ENCODE data around the gene PAM.

The PAM gene

GRCh38 chr5:102874054-102874453 lies 118.9 kb downstream of the PAM start:
- Histone ChIP-seq H3K27me3 (ENCODE audit: control insufficient read depth, insufficient read depth, low read length) (no peaks in the 10 kb centered on the region), H3K9me3 (ENCODE audit: control insufficient read depth, insufficient read depth, low read length) (no peaks in the 10 kb centered on the region), H3K27ac (ENCODE audit: low read depth, low read length) (no peak overlapping the region), H3K4me3 (ENCODE audit: low read depth, low read length) (no peak overlapping the region), H3K4me1 (ENCODE audit: control insufficient read depth, insufficient read depth, low read length) (peaks cover 12% of the 10 kb centered on the region), H3K9ac (ENCODE audit: low read depth, low read length) (no peak overlapping the region), H3K36me3 (ENCODE audit: control insufficient read depth, insufficient read depth, low read length) (no peaks in the 10 kb centered on the region)

- Histone ChIP-seq H3K27me3 (ENCODE audit: control insufficient read depth, insufficient read depth, low read length) (no peaks in the 10 kb centered on the region), H3K36me3 (ENCODE audit: control insufficient read depth, insufficient read depth, low read length) (no peaks in the 10 kb centered on the region), H3K4me3 (ENCODE audit: low read depth, low read length) (no peak overlapping the region)
Measured at GRCh38 chr5:102875721-102876123, 120.6 kb downstream of the PAM start.

GRCh38 chr5:102876610-102877009 lies 121.5 kb downstream of the PAM start:
- H3K27ac ChIP-seq (ENCODE audit: low read depth, low read length) = no peak overlapping the region
- H3K9me3 ChIP-seq (ENCODE audit: control insufficient read depth, insufficient read depth, low read length) = no peaks in the 10 kb centered on the region
- H3K27me3 ChIP-seq (ENCODE audit: control insufficient read depth, insufficient read depth, low read length) = no peaks in the 10 kb centered on the region
- no peak overlapping the region for H3K4me3 ChIP-seq (ENCODE audit: low read depth, low read length)
- peaks cover 12% of the 10 kb centered on the region for H3K4me1 ChIP-seq (ENCODE audit: control insufficient read depth, insufficient read depth, low read length)
- H3K36me3 ChIP-seq (ENCODE audit: control insufficient read depth, insufficient read depth, low read length) = no peaks in the 10 kb centered on the region
- H3K9ac ChIP-seq (ENCODE audit: low read depth, low read length) = no peak overlapping the region

More at GRCh38 chr5:102875721-102876123, 120.6 kb downstream of the PAM start:
- no peaks in the 10 kb centered on the region for H3K9me3 ChIP-seq (ENCODE audit: control insufficient read depth, insufficient read depth, low read length)
- no peak overlapping the region for H3K27ac ChIP-seq (ENCODE audit: low read depth, low read length)
- peaks cover 12% of the 10 kb centered on the region for H3K4me1 ChIP-seq (ENCODE audit: control insufficient read depth, insufficient read depth, low read length)
- no peak overlapping the region for H3K9ac ChIP-seq (ENCODE audit: low read depth, low read length)

GRCh38 chr5:102879741-102880140 lies 124.6 kb downstream of the PAM start:
- H3K4me3 ChIP-seq (ENCODE audit: low read depth, low read length) = no peak overlapping the region
- H3K27ac ChIP-seq (ENCODE audit: low read depth, low read length) = no peak overlapping the region
- no peaks in the 10 kb centered on the region for H3K27me3 ChIP-seq (ENCODE audit: control insufficient read depth, insufficient read depth, low read length)
- H3K9me3 ChIP-seq (ENCODE audit: control insufficient read depth, insufficient read depth, low read length) = no peaks in the 10 kb centered on the region
- peaks cover 12% of the 10 kb centered on the region for H3K4me1 ChIP-seq (ENCODE audit: control insufficient read depth, insufficient read depth, low read length)
- H3K9ac ChIP-seq (ENCODE audit: low read depth, low read length) = no peak overlapping the region
- H3K36me3 ChIP-seq (ENCODE audit: control insufficient read depth, insufficient read depth, low read length) = no peaks in the 10 kb centered on the region

GRCh38 chr5:102886586-102886985 lies 131.5 kb downstream of the PAM start:
- Histone ChIP-seq H3K9ac (ENCODE audit: low read depth, low read length) (no peak overlapping the region), H3K9me3 (ENCODE audit: control insufficient read depth, insufficient read depth, low read length) (no peaks in the 10 kb centered on the region), H3K27me3 (ENCODE audit: control insufficient read depth, insufficient read depth, low read length) (no peaks in the 10 kb centered on the region), H3K27ac (ENCODE audit: low read depth, low read length) (no peak overlapping the region), H3K4me1 (ENCODE audit: control insufficient read depth, insufficient read depth, low read length) (no peaks in the 10 kb centered on the region; the same call in 1 of the 2 replicates), H3K4me3 (ENCODE audit: low read depth, low read length) (no peak overlapping the region), H3K36me3 (ENCODE audit: control insufficient read depth, insufficient read depth, low read length) (no peaks in the 10 kb centered on the region)

- H3K27me3 ChIP-seq (ENCODE audit: control insufficient read depth, insufficient read depth, low read length) = no peaks in the 10 kb centered on the region
Measured at GRCh38 chr5:102888483-102888882, 133.4 kb downstream of the PAM start.

GRCh38 chr5:102889033-102889432 lies 133.9 kb downstream of the PAM start:
- H3K36me3 ChIP-seq (ENCODE audit: control insufficient read depth, insufficient read depth, low read length) = no peaks in the 10 kb centered on the region
- no peaks in the 10 kb centered on the region for H3K9me3 ChIP-seq (ENCODE audit: control insufficient read depth, insufficient read depth, low read length)
- no peak overlapping the region for H3K9ac ChIP-seq (ENCODE audit: low read depth, low read length)
- H3K27ac ChIP-seq (ENCODE audit: low read depth, low read length) = no peak overlapping the region
- H3K4me1 ChIP-seq (ENCODE audit: control insufficient read depth, insufficient read depth, low read length) = no peaks in the 10 kb centered on the region; the same call in 1 of the 2 replicates
- H3K27me3 ChIP-seq (ENCODE audit: control insufficient read depth, insufficient read depth, low read length) = no peaks in the 10 kb centered on the region
- H3K4me3 ChIP-seq (ENCODE audit: low read depth, low read length) = no peak overlapping the region

More at GRCh38 chr5:102888483-102888882, 133.4 kb downstream of the PAM start:
- no peaks in the 10 kb centered on the region for H3K9me3 ChIP-seq (ENCODE audit: control insufficient read depth, insufficient read depth, low read length)
- H3K4me1 ChIP-seq (ENCODE audit: control insufficient read depth, insufficient read depth, low read length) = no peaks in the 10 kb centered on the region; the same call in 1 of the 2 replicates
- no peak overlapping the region for H3K9ac ChIP-seq (ENCODE audit: low read depth, low read length)
- no peaks in the 10 kb centered on the region for H3K36me3 ChIP-seq (ENCODE audit: control insufficient read depth, insufficient read depth, low read length)
- no peak overlapping the region for H3K27ac ChIP-seq (ENCODE audit: low read depth, low read length)
- H3K4me3 ChIP-seq (ENCODE audit: low read depth, low read length) = no peak overlapping the region

GRCh38 chr5:102890133-102890532 lies 135.0 kb downstream of the PAM start:
- no peak overlapping the region for H3K27ac ChIP-seq (ENCODE audit: low read depth, low read length)
- H3K9me3 ChIP-seq (ENCODE audit: control insufficient read depth, insufficient read depth, low read length) = no peaks in the 10 kb centered on the region
- no peaks in the 10 kb centered on the region for H3K27me3 ChIP-seq (ENCODE audit: control insufficient read depth, insufficient read depth, low read length)
- H3K9ac ChIP-seq (ENCODE audit: low read depth, low read length) = no peak overlapping the region
- H3K4me1 ChIP-seq (ENCODE audit: control insufficient read depth, insufficient read depth, low read length) = no peaks in the 10 kb centered on the region; the same call in 1 of the 2 replicates
- H3K4me3 ChIP-seq (ENCODE audit: low read depth, low read length) = no peak overlapping the region
- H3K36me3 ChIP-seq (ENCODE audit: control insufficient read depth, insufficient read depth, low read length) = no peaks in the 10 kb centered on the region

- Histone ChIP-seq H3K27me3 (ENCODE audit: control insufficient read depth, insufficient read depth, low read length) (no peaks in the 10 kb centered on the region), H3K4me3 (ENCODE audit: low read depth, low read length) (no peak overlapping the region), H3K9me3 (ENCODE audit: control insufficient read depth, insufficient read depth, low read length) (no peaks in the 10 kb centered on the region), H3K4me1 (ENCODE audit: control insufficient read depth, insufficient read depth, low read length) (no peaks in the 10 kb centered on the region; the same call in 1 of the 2 replicates), H3K27ac (ENCODE audit: low read depth, low read length) (no peak overlapping the region), H3K36me3 (ENCODE audit: control insufficient read depth, insufficient read depth, low read length) (no peaks in the 10 kb centered on the region), H3K9ac (ENCODE audit: low read depth, low read length) (no peak overlapping the region)
Measured at GRCh38 chr5:102891175-102891574, 136.1 kb downstream of the PAM start.

GRCh38 chr5:102893942-102894341 lies 138.8 kb downstream of the PAM start:
- Histone ChIP-seq H3K4me1 (ENCODE audit: control insufficient read depth, insufficient read depth, low read length) (no peaks in the 10 kb centered on the region; the same call in 1 of the 2 replicates), H3K9ac (ENCODE audit: low read depth, low read length) (no peak overlapping the region), H3K4me3 (ENCODE audit: low read depth, low read length) (no peak overlapping the region), H3K27ac (ENCODE audit: low read depth, low read length) (no peak overlapping the region), H3K9me3 (ENCODE audit: control insufficient read depth, insufficient read depth, low read length) (no peaks in the 10 kb centered on the region), H3K27me3 (ENCODE audit: control insufficient read depth, insufficient read depth, low read length) (no peaks in the 10 kb centered on the region), H3K36me3 (ENCODE audit: control insufficient read depth, insufficient read depth, low read length) (no peaks in the 10 kb centered on the region)

- H3K27ac ChIP-seq (ENCODE audit: low read depth, low read length) = no peak overlapping the region
- no peaks in the 10 kb centered on the region for H3K36me3 ChIP-seq (ENCODE audit: control insufficient read depth, insufficient read depth, low read length)
- H3K27me3 ChIP-seq (ENCODE audit: control insufficient read depth, insufficient read depth, low read length) = no peaks in the 10 kb centered on the region
- H3K9ac ChIP-seq (ENCODE audit: low read depth, low read length) = no peak overlapping the region
- no peak overlapping the region for H3K4me3 ChIP-seq (ENCODE audit: low read depth, low read length)
- no peaks in the 10 kb centered on the region for H3K4me1 ChIP-seq (ENCODE audit: control insufficient read depth, insufficient read depth, low read length)
- H3K9me3 ChIP-seq (ENCODE audit: control insufficient read depth, insufficient read depth, low read length) = no peaks in the 10 kb centered on the region
Measured at GRCh38 chr5:102895234-102895633, 140.1 kb downstream of the PAM start.

- no peak overlapping the region for H3K27ac ChIP-seq (ENCODE audit: low read depth, low read length)
- H3K4me1 ChIP-seq (ENCODE audit: control insufficient read depth, insufficient read depth, low read length) = no peaks in the 10 kb centered on the region
- no peaks in the 10 kb centered on the region for H3K9me3 ChIP-seq (ENCODE audit: control insufficient read depth, insufficient read depth, low read length)
- no peak overlapping the region for H3K9ac ChIP-seq (ENCODE audit: low read depth, low read length)
- H3K4me3 ChIP-seq (ENCODE audit: low read depth, low read length) = no peak overlapping the region
- no peaks in the 10 kb centered on the region for H3K36me3 ChIP-seq (ENCODE audit: control insufficient read depth, insufficient read depth, low read length)
- no peaks in the 10 kb centered on the region for H3K27me3 ChIP-seq (ENCODE audit: control insufficient read depth, insufficient read depth, low read length)
Measured at GRCh38 chr5:102895976-102896375, 140.9 kb downstream of the PAM start.
